IPS-18c (cell line): Measurements from ENCODE around the gene TBC1D10B.

Source experiments
- H3K4me3 ChIP-seq: 2 replicates; pipeline ENCODE4 v1.7.0; 2013; ENCODE audit warnings: low read depth, mild to moderate bottlenecking, low read length, moderate library complexity; ENCODE audit not compliant: insufficient read depth
- H3K9me3 ChIP-seq: one replicate; pipeline ENCODE4 v1.6.1; 2013; ENCODE audit warnings: mild to moderate bottlenecking, low read length, moderate library complexity; ENCODE audit not compliant: control insufficient read depth, insufficient read depth

The TBC1D10B gene

GRCh38 chr16:30365200-30365599 lies 5.1 kb downstream of the TBC1D10B start:
- H3K9me3 ChIP-seq: no peaks in the 10 kb centered on the region

GRCh38 chr16:30361180-30361579 lies 9.1 kb downstream of the TBC1D10B start:
- H3K4me3 ChIP-seq: no peak overlapping the region
- no peaks in the 10 kb centered on the region for H3K9me3 ChIP-seq

More at GRCh38 chr16:30365200-30365599, 5.1 kb downstream of the TBC1D10B start:
- no peak overlapping the region for H3K4me3 ChIP-seq

GRCh38 chr16:30359871-30360170 lies 10.5 kb downstream of the TBC1D10B start:
- Histone ChIP-seq H3K4me3 (no peak overlapping the region), H3K9me3 (no peaks in the 10 kb centered on the region)

- no peaks in the 10 kb centered on the region for H3K9me3 ChIP-seq
- no peak overlapping the region for H3K4me3 ChIP-seq
Measured at GRCh38 chr16:30358990-30359870, 11.1 kb downstream of the TBC1D10B start.

GRCh38 chr16:30358577-30358936 lies 11.7 kb downstream of the TBC1D10B start:
- no peaks in the 10 kb centered on the region for H3K9me3 ChIP-seq
- no peak overlapping the region for H3K4me3 ChIP-seq

- H3K9me3 ChIP-seq: no peaks in the 10 kb centered on the region
- no peak overlapping the region for H3K4me3 ChIP-seq
Measured at GRCh38 chr16:30357715-30358576, 12.3 kb downstream of the TBC1D10B start.

GRCh38 chr16:30357085-30357714 lies 13.1 kb downstream of the TBC1D10B start:
- no peak overlapping the region for H3K4me3 ChIP-seq
- no peaks in the 10 kb centered on the region for H3K9me3 ChIP-seq

- Histone ChIP-seq H3K9me3 (no peaks in the 10 kb centered on the region), H3K4me3 (peak overlapping the region; percentile 97)
Measured at GRCh38 chr16:30356401-30357084, 13.8 kb downstream of the TBC1D10B start.

- Histone ChIP-seq H3K4me3 (peak overlapping the region; percentile 97), H3K9me3 (no peaks in the 10 kb centered on the region)
Measured at GRCh38 chr16:30355954-30356308, 14.4 kb downstream of the TBC1D10B start.

GRCh38 chr16:30355144-30355953 lies 14.9 kb downstream of the TBC1D10B start, which contains the start of gene CD2BP2:
Gene CD2BP2, minus strand, starts transcription at chr16:30355308. Its CDS starts 627 bp downstream, at chr16:30354681.
- no peaks in the 10 kb centered on the region for H3K9me3 ChIP-seq
- peak within 1 kb of the TSS; percentile 97 for H3K4me3 ChIP-seq

- H3K4me3 ChIP-seq: peak overlapping the region; percentile 97
- H3K9me3 ChIP-seq: no peaks in the 10 kb centered on the region
Measured at GRCh38 chr16:30354423-30355143, 15.7 kb downstream of the TBC1D10B start.

- H3K4me3 ChIP-seq: peak overlapping the region; percentile 97; the same call in 1 of the 2 replicates
- no peaks in the 10 kb centered on the region for H3K9me3 ChIP-seq
Measured at GRCh38 chr16:30353438-30354129, 16.7 kb downstream of the TBC1D10B start.

GRCh38 chr16:30352488-30353401 lies 17.5 kb downstream of the TBC1D10B start:
- H3K4me3 ChIP-seq: no peak overlapping the region

GRCh38 chr16:30351586-30352419 lies 18.5 kb downstream of the TBC1D10B start:
- H3K4me3 ChIP-seq: no peak overlapping the region

More at GRCh38 chr16:30352488-30353401, 17.5 kb downstream of the TBC1D10B start:
- no peaks in the 10 kb centered on the region for H3K9me3 ChIP-seq

More at GRCh38 chr16:30351586-30352419, 18.5 kb downstream of the TBC1D10B start:
- H3K9me3 ChIP-seq: no peaks in the 10 kb centered on the region
